OCI-M2 (cell line): Measurements from ENCODE around the gene PGLYRP2.

Experiments
- DNase-seq: peaks from one replicate; lab custom pipeline; 2025; ENCODE audit not compliant: unreplicated experiment; lab: John Stamatoyannopoulos, UW

The PGLYRP2 gene

GRCh38 chr19:15442142-15442920, 37.0 kb downstream of the PGLYRP2 start:
- DNase-seq, result no peak

GRCh38 chr19:15441317-15441716, 38.0 kb downstream of the PGLYRP2 start:
- DNase-seq, result no peak

GRCh38 chr19:15439821-15440641, 39.3 kb downstream of the PGLYRP2 start:
- DNase-seq, result no peak

- no peak for DNase-seq
Measured at GRCh38 chr19:15439078-15439799, 40.1 kb downstream of the PGLYRP2 start.

- no peak for DNase-seq
Measured at GRCh38 chr19:15438577-15438976, 40.7 kb downstream of the PGLYRP2 start.

GRCh38 chr19:15438124-15438496, 41.2 kb downstream of the PGLYRP2 start:
- DNase-seq, result no peak

- DNase-seq, result no peak
Measured at GRCh38 chr19:15437355-15438123, 41.8 kb downstream of the PGLYRP2 start.

- no peak for DNase-seq
Measured at GRCh38 chr19:15436826-15437110, 42.5 kb downstream of the PGLYRP2 start.

- no peak for DNase-seq
Measured at GRCh38 chr19:15436012-15436825, 43.1 kb downstream of the PGLYRP2 start.

GRCh38 chr19:15433519-15434069, 45.7 kb downstream of the PGLYRP2 start:
- DNase-seq, result no peak

GRCh38 chr19:15432629-15433518, 46.4 kb downstream of the PGLYRP2 start:
- DNase-seq, result peak; percentile 28

- DNase-seq, result no peak
Measured at GRCh38 chr19:15432018-15432494, 47.2 kb downstream of the PGLYRP2 start.

GRCh38 chr19:15431396-15432017, 47.8 kb downstream of the PGLYRP2 start:
- no peak for DNase-seq

- no peak for DNase-seq
Measured at GRCh38 chr19:15430526-15431120, 48.7 kb downstream of the PGLYRP2 start.

GRCh38 chr19:15429825-15430467, 49.4 kb downstream of the PGLYRP2 start:
- no peak for DNase-seq

GRCh38 chr19:15428956-15429824, 50.1 kb downstream of the PGLYRP2 start:
- DNase-seq, result no peak
